K562 (cell line): ENCODE results near the gene POP5. TPM values are rescaled to one million over a fixed set of nuclear protein-coding genes. Genes with fewer than 3 reads are reported as not detected.

Experiments
- ATAC-seq: fragments of 200-7000 bp; cut with Tn5 transposase; 3 replicates; pipeline ENCODE4 v1.9.1; 2020; ENCODE audit warnings: moderate library complexity
- BruUV-seq: library from RNA; stranded (reverse); fragments of 400-500 nt; replicated peaks from 2 replicates; lab custom pipeline; 2021; lab: Mats Ljungman, UMichigan
- CTCF ChIA-PET: fragments of 300-600 bp; formaldehyde crosslinking; extraction: SDS; loops from one replicate; lab custom pipeline; 2021; ENCODE audit warnings: low intra/inter-chr PET ratio; lab: Yijun Ruan, JAX
- POLR2A ChIA-PET: fragments of 300-600, 350-650 bp; sonication (Branson Sonifier 250); formaldehyde crosslinking; extraction: SDS; loops from one replicate; lab custom pipeline; 2021; ENCODE audit warnings: antibody characterized with exemption, inconsistent platforms; lab: Yijun Ruan, JAX
- DNase-seq, 4 experiments: peaks; one replicate each; pipeline versions ENCODE4 v3.0.0 to v3.0.0-alpha.2; 2011 to 2018; ENCODE audit warnings: low spot score in 3 of 4, mixed read lengths in 3 of 4; ENCODE audit errors: extremely low read depth in 1 of 4
- FAIRE-seq: peaks from 2 replicates; lab custom pipeline; 2011; peaks lifted over from hg19 to GRCh38; lab: Jason Lieb, UNC
- H2AFZ ChIP-seq: 2 replicates; pipeline ENCODE4 v1.6.0; 2011; ENCODE audit warnings: low read depth, low read length, control low read depth, inconsistent platforms
- H3K27ac ChIP-seq: fragments of 200-600 bp; 3 replicates; pipeline ENCODE4 v1.8.0; 2011; ENCODE audit warnings: low read depth, mild to moderate bottlenecking, control low read depth, inconsistent platforms, low read length, moderate library complexity, mixed read lengths; ENCODE audit errors: extremely low read depth
- H3K27me3 ChIP-seq, 2 experiments: fragments of 300-600 bp in 1 of 2; 2 replicates in 1 of 2; 3 replicates in 1 of 2; pipeline versions ENCODE4 v1.6.0 to v1.8.0; 2011; ENCODE audit warnings: inconsistent platforms in 2 of 2, low read length in 2 of 2, mild to moderate bottlenecking in 1 of 2, mixed read lengths in 1 of 2, moderate library complexity in 1 of 2; ENCODE audit not compliant: control insufficient read depth in 2 of 2, insufficient read depth in 2 of 2
- H3K36me3 ChIP-seq: fragments of 300-600 bp; 3 replicates; pipeline ENCODE4 v1.8.0; 2011; ENCODE audit warnings: mild to moderate bottlenecking, low read length, inconsistent platforms; ENCODE audit not compliant: control insufficient read depth, insufficient read depth
- H3K4me1 ChIP-seq, 2 experiments: fragments of 200-600 bp in 1 of 2; replicated peaks in 1 of 2; 2 replicates in 1 of 2; 3 replicates in 1 of 2; pipeline versions ENCODE4 v1.5.1 to v1.8.0; 2011; ENCODE audit warnings: inconsistent platforms in 2 of 2, low read length in 2 of 2, mild to moderate bottlenecking in 1 of 2, mixed read lengths in 1 of 2, moderate library complexity in 1 of 2; ENCODE audit not compliant: control insufficient read depth in 2 of 2, insufficient read depth in 2 of 2
- H3K4me2 ChIP-seq: 2 replicates; pipeline ENCODE4 v1.6.1; 2011; ENCODE audit warnings: low read length, control low read depth, inconsistent platforms, mixed read lengths; ENCODE audit not compliant: insufficient read depth
- H3K4me3 ChIP-seq: fragments of 200-600 bp; sonication (generic), shearing (Covaris generic); 2 replicates; pipeline ENCODE4 v1.5.1; 2016; ENCODE audit warnings: control low read depth, inconsistent platforms
- H3K79me2 ChIP-seq: fragments of 200-600 bp; 3 replicates; pipeline ENCODE4 v1.8.0; 2011; ENCODE audit warnings: low read length, inconsistent platforms; ENCODE audit not compliant: control insufficient read depth, insufficient read depth
- H3K9ac ChIP-seq, 2 experiments: 2 replicates each; pipeline versions ENCODE4 v1.6.0 to v1.6.1; 2011; ENCODE audit warnings: low read depth in 2 of 2, low read length in 2 of 2, control low read depth in 1 of 2, inconsistent platforms in 1 of 2, mild to moderate bottlenecking in 1 of 2, mixed read lengths in 1 of 2; ENCODE audit not compliant: insufficient read depth in 1 of 2
- H3K9me1 ChIP-seq: one replicate; pipeline ENCODE4 v1.6.0; 2011; ENCODE audit warnings: inconsistent platforms, mild to moderate bottlenecking, low read length, moderate library complexity; ENCODE audit not compliant: control insufficient read depth, insufficient read depth
- H3K9me3 ChIP-seq: replicated peaks from 2 replicates; pipeline ENCODE4 v1.5.1; 2011; ENCODE audit warnings: low read depth, low read length, inconsistent platforms; ENCODE audit not compliant: control insufficient read depth, insufficient read depth
- H4K20me1 ChIP-seq: replicated peaks from 2 replicates; pipeline ENCODE4 v1.6.1; 2011; ENCODE audit warnings: low read length, inconsistent platforms, mixed read lengths; ENCODE audit not compliant: control insufficient read depth, insufficient read depth
- FOXJ3 ChIP-seq: sonication (generic); formaldehyde crosslinking; IDR thresholded peaks from 2 replicates; pipeline ENCODE4 v1.4.0; 2020; ENCODE audit warnings: mild to moderate bottlenecking, missing genetic modification reagents
- GABPA ChIP-seq: fragments of 200-800 bp; sonication (Bioruptor generic); conservative IDR thresholded peaks from 2 replicates; pipeline ENCODE4 v1.6.1; 2016; ENCODE audit warnings: low read depth, missing genetic modification characterization, missing compliant biosample characterization
- HDAC3 ChIP-seq: fragments of 450-650 bp; IDR thresholded peaks from 2 replicates; pipeline ENCODE4 v1.6.1; 2018; ENCODE audit warnings: borderline replicate concordance, mild to moderate bottlenecking, moderate library complexity; ENCODE audit not compliant: partially characterized antibody
- IFI16 ChIP-seq: fragments of 250-450 bp; sonication (Bioruptor Pico); IDR thresholded peaks from 2 replicates; pipeline ENCODE4 v2.1.2; 2022; ENCODE audit warnings: mild to moderate bottlenecking, inconsistent platforms
- JUND ChIP-seq, 2 experiments: IDR thresholded peaks; 2 replicates in 1 of 2; 3 replicates in 1 of 2; pipeline ENCODE4 v1.6.1; 2011; ENCODE audit warnings: borderline replicate concordance in 2 of 2, low read depth in 2 of 2, low read length in 2 of 2, improper control_type of control experiment in 1 of 2, missing biosample characterization in 1 of 2, missing genetic modification characterization in 1 of 2, missing genetic modification reagents in 1 of 2
- LARP7 ChIP-seq: fragments of 450-650 bp; IDR thresholded peaks from 2 replicates; pipeline ENCODE4 v1.6.1; 2016
- PHB2 ChIP-seq: fragments of 450-650 bp; IDR thresholded peaks from 2 replicates; pipeline ENCODE4 v1.6.1; 2017; ENCODE audit warnings: low read depth
- POU5F1 ChIP-seq: fragments of 150-350 bp; IDR thresholded peaks from 2 replicates; pipeline ENCODE4 v1.6.1; 2014; ENCODE audit warnings: borderline replicate concordance, low read length, low read depth, mild to moderate bottlenecking; ENCODE audit not compliant: partially characterized antibody
- RNF2 ChIP-seq: sonication (generic); IDR thresholded peaks from 2 replicates; pipeline ENCODE4 v1.6.1; 2016
- ZNF232 ChIP-seq: sonication (generic); formaldehyde crosslinking; IDR thresholded peaks from 2 replicates; pipeline ENCODE4 v1.8.0; 2022; ENCODE audit warnings: mild to moderate bottlenecking, missing genetic modification reagents
- ZNF24 ChIP-seq: fragments of 450-650 bp; IDR thresholded peaks from 2 replicates; pipeline ENCODE4 v1.6.1; 2016
- ZNF263 ChIP-seq: sonication (generic); formaldehyde crosslinking; IDR thresholded peaks from 2 replicates; pipeline ENCODE4 v1.8.0; 2022; ENCODE audit warnings: mild to moderate bottlenecking, missing genetic modification reagents, borderline replicate concordance
- ZNF318 ChIP-seq, 2 experiments: fragments of 450-650 bp; IDR thresholded peaks; 2 replicates each; pipeline ENCODE4 v1.6.1; 2016; ENCODE audit warnings: mild to moderate bottlenecking in 2 of 2, borderline replicate concordance in 1 of 2, low read depth in 1 of 2, moderate library complexity in 1 of 2
- ZNF551 ChIP-seq: fragments of 250-450 bp; sonication (Bioruptor Pico); IDR thresholded peaks from 2 replicates; pipeline ENCODE4 v1.5.0; 2021; ENCODE audit warnings: mild to moderate bottlenecking, moderate library complexity
- WGBS: fragments of 100-300 bp; shearing (Covaris generic); methylation state at CpG from one replicate; pipeline ENCODE4 v1.1.6; 2016; ENCODE audit warnings: low coverage, mixed read lengths; ENCODE audit not compliant: insufficient coverage; ENCODE audit errors: missing lambda C conversion rate; 5-methylcytosine and 5-hydroxymethylcytosine counted together
- in situ Hi-C: fragments of 300-500 bp; cut with MboI; formaldehyde crosslinking; loops from 4 replicates; pipeline ENCODE4 v1.15.0; 2018; ENCODE audit warnings: inconsistent platforms, mixed read lengths
- intact Hi-C: fragments of 100-400 bp; cut with micrococcal nuclease; formaldehyde crosslinking; loops from 2 replicates; pipeline ENCODE4 v1.14.2; 2022
- polyA plus RNA-seq, 8 experiments: library from polyadenylated mRNA; depleted of rRNA in 4 of 8; stranded (reverse) in 5 of 8; unstranded in 3 of 8; fragments of >200 nt; fragmentation: Nextera tagmentation in 2 of 8; fragmentation: Illumina TruSeq in 1 of 8; extraction: Ambion mirVana in 2 of 8; extraction: Trizol in 1 of 8; gene quantifications; 2 replicates each; pipeline versions ENCODE4 v1.2.1 to v1.2.3, GENCODE V29; 2011 to 2014; ENCODE audit warnings: inconsistent platforms in 1 of 8, missing spikeins in 1 of 8
- total RNA-seq, 7 experiments: library from RNA; depleted of rRNA in 6 of 7; stranded (reverse); fragments of >200 nt in 6 of 7; fragmentation: Illumina TruSeq in 2 of 7; extraction: Trizol in 2 of 7; gene quantifications; 2 replicates each; pipeline versions ENCODE4 v1.2.1 to v1.2.3, GENCODE V29; 2011 to 2021; ENCODE audit warnings: low replicate concordance in 1 of 7

The POP5 gene
- total and polyA plus RNA-seq, 9 of the 15 experiments (the other 6 are each of a cell fraction or from before 2014, with no cell fraction given), result 57.5 to 253 (median 73.8) TPM

GRCh38 chr12:120546050-120546386 is 35.2 kb downstream of the POP5 start:
- 70% methylated on average over 3 of the region's 3 CpGs for WGBS
- H3K4me2 ChIP-seq, result no peak overlapping the region
- peaks cover 23% of the 10 kb centered on the region for H4K20me1 ChIP-seq
- no peaks in the 10 kb centered on the region for H3K9me1 ChIP-seq
- peaks cover 73% of the 10 kb centered on the region for H3K79me2 ChIP-seq
- H3K4me1 ChIP-seq, result peaks cover 5 to 8% of the 10 kb centered on the region in 2 experiments; a peak in 4 of 5 replicates
- DNase-seq (no peak), FAIRE-seq (no peak), ATAC-seq (no peak)
- no peaks in the 10 kb centered on the region for H3K9me3 ChIP-seq
- H3K27me3 ChIP-seq, result no peaks in the 10 kb centered on the region
- no peak overlapping the region for H2AFZ ChIP-seq
- no peak overlapping the region; a peak in 1 of 4 replicates for H3K9ac ChIP-seq
- in situ Hi-C loops, result no loop called here
- ChIA-PET POLR2A (interaction anchor here (0.6 to 1.6 kb wide), 3 partner anchors 9 to 190 kb away, joined by 3 to 5 read pairs (median 3); no protein-coding TSS in a partner anchor), CTCF (no interaction called here)
- H3K36me3 ChIP-seq, result peaks cover 68% of the 10 kb centered on the region
- BruUV-seq, result no TSS peak
- no peak overlapping the region for H3K4me3 ChIP-seq
- intact Hi-C loops, result no loop called here
- no peak overlapping the region for H3K27ac ChIP-seq
- TF ChIP-seq JUND (IDR thresholded peaks at IDR 0.05; ENCODE audit: borderline replicate concordance, low read depth, low read length) (no peak), JUND (tag; IDR thresholded peaks at IDR 0.05; ENCODE audit: borderline replicate concordance, low read depth, low read length) (no peak), GABPA (tag) (no peak), ZNF551 (no peak), ZNF263 (CRISPR knock-in tag) (no peak), IFI16 (CRISPR knock-in tag) (no peak), HDAC3 (no peak), ZNF232 (CRISPR knock-in tag) (no peak), ZNF318 (IDR thresholded peaks at IDR 0.05; ENCODE audit: borderline replicate concordance in 1 of 2, low read depth in 1 of 2) (no peak), RNF2 (no peak), PHB2 (no peak), ZNF24 (no peak), LARP7 (no peak), POU5F1 (no peak), FOXJ3 (CRISPR knock-in tag) (no peak)
